Measurements from ENCODE around the gene LUM.

LUM gene

GRCh38 chr12:91072931-91073330, 38.4 kb downstream of the LUM start:
- no peak for DNase-seq

- no peak for DNase-seq
Observed at GRCh38 chr12:91070936-91071335, 40.4 kb downstream of the LUM start.

DNA sequence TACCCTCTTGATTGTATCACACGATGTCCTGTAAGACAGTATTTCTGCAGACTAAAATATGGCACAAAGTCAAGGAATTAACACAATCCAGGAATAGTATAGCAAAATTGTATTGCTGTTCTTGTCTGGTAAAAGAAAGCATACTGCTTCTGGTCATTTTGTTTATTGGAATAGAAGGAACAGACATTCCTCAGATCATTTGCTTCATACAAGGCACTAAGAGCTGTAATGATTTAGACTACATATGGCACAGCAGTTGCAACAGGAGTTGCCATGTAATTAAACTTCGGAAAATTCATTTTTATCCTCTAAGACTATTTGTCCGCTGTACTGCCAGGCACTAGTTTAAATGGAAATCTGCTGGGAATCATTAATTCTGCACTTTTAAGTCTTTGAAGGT, 45.9 kb downstream of the LUM start:
- DNase-seq = no peak

DNA sequence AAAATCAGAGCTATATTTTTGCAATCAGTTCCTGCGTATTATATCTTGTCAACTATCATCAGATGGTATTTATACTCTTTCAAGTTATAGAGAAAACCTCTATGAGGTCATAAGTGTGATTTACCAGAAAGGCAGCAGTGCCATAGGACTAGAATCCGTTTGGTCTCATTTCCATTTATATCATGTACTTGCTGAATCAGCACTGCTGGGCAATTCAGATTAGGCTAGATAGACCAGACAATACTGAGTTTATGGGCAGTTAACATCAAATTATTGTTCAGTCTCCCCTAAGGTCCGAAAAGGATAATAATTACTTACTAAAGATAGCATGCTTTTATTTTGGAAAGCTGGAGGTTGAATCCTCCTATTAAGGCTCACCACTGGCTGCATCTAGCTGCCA, 46.7 kb downstream of the LUM start:
- no peak for DNase-seq

GRCh38 chr12:91061091-91061490, 50.2 kb downstream of the LUM start:
- DNase-seq = no peak

DNA sequence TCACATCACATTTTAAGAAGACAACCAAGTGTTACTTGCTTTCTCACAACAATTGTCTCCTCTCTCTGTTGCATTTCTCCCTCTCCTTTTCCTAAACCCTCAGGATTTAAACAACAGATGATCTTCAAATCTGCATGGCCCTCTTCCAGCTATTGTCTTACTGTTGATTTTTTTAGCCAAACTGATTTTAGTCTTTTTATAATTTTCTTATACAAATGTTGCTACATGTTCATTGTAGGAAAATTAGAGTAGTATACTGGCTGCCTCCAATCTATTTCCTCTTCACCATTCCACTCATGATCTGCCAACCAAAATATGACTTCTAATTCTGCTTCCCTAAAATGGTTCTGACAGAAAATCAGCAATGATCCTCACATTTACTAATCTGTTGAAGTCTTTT, 52.1 kb downstream of the LUM start:
- no peak for DNase-seq

GRCh38 chr12:91058786-91059185, 52.5 kb downstream of the LUM start:
- DNase-seq = no peak

- DNase-seq = no peak
Observed at GRCh38 chr12:91057368-91058165, 53.7 kb downstream of the LUM start, which contains the start of gene KERA. TSS of gene KERA (minus strand) at chr12:91058024. CDS start at chr12:91056281, 1,743 bp downstream.

DNA sequence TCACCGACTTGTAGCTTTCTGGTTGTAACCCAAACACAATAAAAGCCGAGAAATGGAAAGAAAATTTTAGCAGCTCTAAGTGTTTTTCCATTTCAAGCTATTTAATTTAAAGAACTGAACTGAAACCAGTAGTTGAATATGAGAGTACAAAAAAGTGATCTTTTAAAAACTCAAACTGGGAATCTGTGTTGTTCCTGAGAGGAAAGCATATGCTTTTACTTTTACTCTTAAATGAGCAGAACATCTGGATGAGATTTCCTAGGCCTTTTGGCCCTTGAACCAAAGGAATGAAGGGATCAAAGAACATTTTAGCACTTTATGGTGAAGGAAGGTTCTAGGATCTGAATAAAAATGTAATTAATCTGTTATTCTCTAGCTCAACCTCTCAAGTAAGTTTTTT, 54.8 kb downstream of the LUM start:
- no peak for DNase-seq

DNA sequence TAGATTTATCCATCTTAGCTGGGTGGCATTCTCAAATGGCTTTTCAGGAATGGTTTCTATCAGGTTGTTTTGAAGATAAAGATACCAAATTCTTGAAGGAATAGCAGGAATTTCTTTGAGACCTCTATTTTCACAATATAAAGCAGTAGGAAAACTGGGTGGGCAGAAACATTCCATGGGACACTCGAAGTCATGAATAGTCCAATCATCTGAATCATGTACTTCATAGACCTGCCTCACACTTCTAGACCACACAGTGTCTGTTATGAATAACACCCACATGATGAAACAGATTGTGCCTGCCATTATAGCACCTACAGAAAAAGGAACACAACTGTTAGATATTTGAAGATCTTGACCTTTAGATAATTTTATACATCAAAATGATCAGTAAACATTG, 55.3 kb downstream of the LUM start:
- no peak for DNase-seq

DNA sequence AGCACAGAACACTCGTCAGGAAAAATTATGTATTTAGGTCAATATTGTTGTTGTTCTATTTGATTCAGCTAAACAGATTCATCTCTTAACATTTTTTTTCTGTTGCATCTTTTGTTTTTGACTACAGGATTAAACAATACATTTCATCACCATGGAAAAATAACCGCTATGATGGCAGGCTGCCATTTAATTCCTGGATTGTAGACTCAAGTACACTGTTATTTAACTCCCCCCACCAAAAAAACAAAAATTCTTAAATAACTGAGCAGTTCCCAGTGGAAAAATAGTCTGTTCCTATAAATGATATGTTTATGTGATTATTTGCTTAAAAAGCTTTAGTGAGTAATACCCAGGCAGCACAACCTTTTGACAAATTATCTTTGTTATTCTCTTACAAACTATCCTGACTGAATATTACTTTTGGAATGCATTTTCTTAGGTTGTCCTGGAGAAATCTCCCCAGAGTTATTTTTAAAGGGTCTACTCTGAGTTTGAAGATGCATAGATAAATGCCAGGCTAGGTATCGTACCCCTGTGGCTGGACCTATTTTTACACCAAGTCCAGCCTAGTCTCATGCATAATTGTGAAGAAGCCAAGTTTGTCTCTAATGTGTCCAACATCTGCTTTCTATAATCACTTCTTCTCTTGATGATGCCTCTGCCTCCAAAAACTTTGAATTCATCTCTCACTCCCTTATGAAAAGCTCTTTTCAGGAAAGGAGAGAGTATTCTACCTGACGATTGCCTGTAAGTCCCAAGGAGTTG, 57.2 kb downstream of the LUM start:
- no peak for DNase-seq

All from activated CD4-positive, alpha-beta T cell treated with anti-CD3 and anti-CD28 coated beads, Interleukin-2, amount 50 U/mL, for 4 hours (primary cell).